Measurements from ENCODE around the gene NXF1.
"Not testable (repeated sequence)": the region's sequence is repeated elsewhere in the genome, so short reads cannot be mapped to it uniquely, and the experiment has no call there.

NXF1 gene

GRCh38 chr11:62832336-62833234, 27.3 kb upstream of the NXF1 start, which contains the start of gene TEX54:
TSS of gene TEX54 (minus strand) at chr11:62832841.
- no peak for DNase-seq (ENCODE audit: low read depth in 1 of 2, low spot score in 1 of 2)

- DNase-seq (ENCODE audit: low read depth in 1 of 2, low spot score in 1 of 2) = peak; percentile 99 to 100
Measured at GRCh38 chr11:62831520-62832335, 26.5 kb upstream of the NXF1 start, which contains the start of gene STX5. TSS of gene STX5 (minus strand) at chr11:62832051. CDS start at chr11:62831243, 808 bp downstream.

DNA sequence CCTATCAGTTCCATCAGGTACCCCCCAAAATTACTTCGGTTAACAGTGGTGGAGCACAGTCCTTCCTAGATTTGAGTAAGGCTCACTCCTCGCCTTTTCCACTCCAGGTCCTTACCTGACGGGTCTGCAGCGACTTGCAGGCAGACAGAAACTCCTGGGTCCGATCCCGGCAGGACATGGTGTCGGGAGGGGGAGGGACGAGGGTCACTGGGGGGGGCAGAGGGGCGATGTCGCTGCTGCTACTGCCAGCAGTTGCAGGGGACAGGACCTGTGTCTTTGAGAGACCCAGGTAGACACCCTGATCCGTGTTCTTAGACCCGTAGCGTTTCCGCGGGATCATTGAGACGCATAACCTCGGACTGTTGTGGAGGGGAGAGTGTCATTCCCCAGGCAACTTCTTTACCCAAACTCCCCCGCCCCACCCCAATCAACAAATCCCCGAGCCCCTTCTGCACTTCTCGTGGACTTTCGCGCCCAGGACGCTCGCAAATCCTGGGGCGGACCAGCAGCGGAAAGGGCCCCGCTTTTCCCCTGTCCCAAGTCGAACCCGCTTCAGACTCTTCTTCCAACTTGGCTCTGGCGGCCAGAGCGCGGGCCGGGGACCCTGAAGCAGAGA, 25.8 kb upstream of the NXF1 start:
- no peak for DNase-seq (ENCODE audit: low read depth in 1 of 2, low spot score in 1 of 2)

GRCh38 chr11:62828130-62828529, 22.9 kb upstream of the NXF1 start:
- DNase-seq (ENCODE audit: low read depth in 1 of 2, low spot score in 1 of 2) = not testable (repeated sequence)

- no peak for DNase-seq (ENCODE audit: low read depth in 1 of 2, low spot score in 1 of 2)
Measured at GRCh38 chr11:62823677-62824076, 18.4 kb upstream of the NXF1 start.

DNA sequence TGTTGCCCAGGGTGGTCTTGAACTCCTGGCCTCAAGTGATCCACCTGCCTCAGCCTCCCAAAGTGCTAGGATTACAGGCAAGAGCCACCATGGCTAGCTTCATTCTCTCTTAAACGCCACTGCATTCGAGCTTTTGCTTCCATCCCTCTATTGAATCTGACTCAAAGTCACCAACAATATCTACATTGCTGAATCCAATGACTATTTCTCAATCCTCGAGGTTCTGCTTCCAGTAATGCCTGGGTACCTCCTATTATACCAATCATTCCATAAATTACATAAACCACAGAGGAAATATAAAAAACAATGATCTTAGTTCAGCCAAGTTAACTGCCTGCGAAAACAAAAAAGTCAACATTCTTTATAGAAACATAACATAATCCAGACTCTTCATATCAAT, 11.9 kb upstream of the NXF1 start:
- DNase-seq (ENCODE audit: low read depth in 1 of 2, low spot score in 1 of 2) = no peak

DNA sequence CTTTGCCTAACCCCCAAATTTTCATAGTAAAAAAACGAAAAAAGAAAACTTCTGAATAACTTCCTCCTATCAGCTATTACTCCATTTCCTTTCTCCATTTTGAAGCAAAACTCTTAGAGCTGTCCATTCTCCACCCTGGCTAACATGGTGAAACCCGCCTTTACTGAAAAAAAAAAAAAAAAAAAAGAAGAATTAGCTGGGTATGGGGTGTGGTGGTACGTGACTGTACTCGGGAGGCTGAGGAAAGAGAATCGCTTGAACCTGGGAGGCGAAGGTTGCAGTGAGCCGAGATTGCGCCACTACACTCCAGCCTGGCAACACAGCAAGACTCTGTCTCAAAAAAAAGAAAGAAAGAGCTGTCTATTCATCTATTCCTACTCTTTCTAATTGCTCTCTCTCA, 11.3 kb upstream of the NXF1 start:
- no peak for DNase-seq (ENCODE audit: low read depth in 1 of 2, low spot score in 1 of 2)

DNA sequence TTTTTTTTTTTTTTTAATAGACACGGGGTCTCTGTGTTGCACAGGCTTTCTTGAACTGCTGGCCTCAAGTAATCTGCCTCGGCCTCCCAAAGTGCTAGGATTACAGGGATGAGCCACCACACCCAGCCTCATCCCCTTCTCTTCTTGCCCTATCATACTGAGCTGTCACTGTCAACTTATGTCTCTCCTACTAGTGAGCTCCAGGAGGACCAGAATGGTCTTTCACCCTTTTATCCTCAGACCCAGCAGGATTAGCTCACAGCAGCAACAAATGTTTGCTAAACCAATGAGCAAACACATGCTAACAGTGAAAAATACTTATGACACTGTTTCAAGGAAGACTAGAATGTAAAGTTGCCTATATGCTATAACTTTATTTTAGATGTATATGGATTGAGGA, 6.4 kb upstream of the NXF1 start:
- DNase-seq (ENCODE audit: low read depth in 1 of 2, low spot score in 1 of 2) = no peak

- no peak for DNase-seq (ENCODE audit: low read depth in 1 of 2, low spot score in 1 of 2)
Measured at GRCh38 chr11:62810748-62811147, 5.5 kb upstream of the NXF1 start.

GRCh38 chr11:62806611-62807121, 1.4 kb upstream of the NXF1 start:
- DNase-seq (ENCODE audit: low read depth in 1 of 2, low spot score in 1 of 2) = no peak

GRCh38 chr11:62805961-62806441, 761 bp upstream of the NXF1 start:
- no peak for DNase-seq (ENCODE audit: low read depth in 1 of 2, low spot score in 1 of 2)

DNA sequence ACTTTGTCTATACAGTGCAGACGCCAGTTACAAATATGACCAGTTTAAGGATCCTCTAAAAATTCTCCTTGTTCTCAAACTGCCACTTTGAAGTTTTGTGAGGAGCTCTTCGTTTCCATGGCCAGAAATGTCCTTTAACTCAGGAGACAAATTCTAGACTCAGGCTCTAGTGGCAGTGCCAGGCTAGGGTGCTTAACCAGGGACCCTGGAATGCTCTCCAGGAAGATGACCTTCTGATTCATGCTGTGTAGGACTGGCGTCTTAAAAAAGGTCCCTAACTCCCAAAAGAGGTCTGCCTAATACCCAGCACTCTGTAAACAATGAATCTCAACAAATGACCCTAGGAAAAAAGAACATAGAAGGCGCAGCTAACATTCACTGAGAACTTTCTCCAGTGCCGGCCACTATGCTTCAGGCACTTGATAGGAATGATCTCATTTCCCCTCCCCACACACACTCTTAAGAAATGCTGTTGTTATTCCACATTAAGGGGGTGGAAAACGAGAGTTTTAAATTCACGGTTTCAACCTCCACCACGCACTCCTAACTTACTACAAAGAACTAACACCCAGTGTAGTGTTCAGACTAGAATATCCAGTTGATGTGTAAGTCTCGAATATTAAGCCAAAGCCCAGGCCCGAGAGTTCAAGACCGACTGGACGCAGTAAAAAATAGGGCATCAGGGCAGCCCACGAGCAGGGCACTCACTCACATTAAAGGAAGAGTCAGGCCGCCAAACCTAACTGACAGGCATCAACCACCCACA, 747 bp downstream of the NXF1 start:
- peak in 1 of 2 donors; percentile 27 for DNase-seq (ENCODE audit: low read depth in 1 of 2, low spot score in 1 of 2)

DNA sequence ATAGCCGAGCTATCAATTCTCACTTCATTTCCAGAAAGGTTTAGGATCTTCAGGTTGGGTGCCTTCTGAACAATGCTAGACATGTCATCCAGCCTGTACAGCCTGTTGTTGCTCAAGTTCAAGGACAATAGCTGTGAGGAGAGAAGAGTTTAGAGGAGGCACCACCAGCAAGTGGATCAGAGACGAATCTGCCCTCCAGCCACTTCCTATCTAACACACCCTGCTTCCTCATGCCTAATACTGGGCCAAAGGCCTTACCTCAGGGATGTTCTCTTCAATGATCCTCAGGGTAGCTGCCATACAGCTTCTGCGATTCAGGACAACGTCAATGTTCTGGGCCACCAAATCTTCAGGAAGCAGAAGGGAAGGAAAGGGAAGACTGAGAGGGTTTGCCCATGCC, 4.2 kb downstream of the NXF1 start:
- no peak for DNase-seq (ENCODE audit: low read depth in 1 of 2, low spot score in 1 of 2)

DNA sequence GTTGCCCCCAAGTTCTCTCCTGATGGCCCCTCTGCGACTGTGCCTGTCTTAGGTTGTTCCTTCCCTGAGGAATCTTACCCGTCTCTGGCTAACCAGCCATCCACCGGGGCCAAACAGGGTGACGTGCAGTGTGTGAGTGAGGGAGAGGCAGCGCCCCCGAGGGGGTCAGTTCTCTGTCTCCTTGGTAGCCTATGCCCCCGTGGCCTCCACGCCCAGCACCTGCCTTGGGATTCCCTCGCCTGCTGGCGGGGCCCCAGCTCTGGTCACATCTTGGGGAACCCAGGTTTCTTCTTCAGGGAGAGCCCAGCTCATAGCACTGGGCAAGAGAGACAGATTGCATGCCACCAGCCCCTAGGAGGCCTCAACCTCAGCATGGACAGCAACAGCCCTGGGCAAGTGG, 5.8 kb downstream of the NXF1 start:
- no peak for DNase-seq (ENCODE audit: low read depth in 1 of 2, low spot score in 1 of 2)

GRCh38 chr11:62796281-62796680, 9.0 kb downstream of the NXF1 start:
- no peak for DNase-seq (ENCODE audit: low read depth in 1 of 2, low spot score in 1 of 2)

- DNase-seq (ENCODE audit: low read depth in 1 of 2, low spot score in 1 of 2) = no peak
Measured at GRCh38 chr11:62794201-62794775, 11.0 kb downstream of the NXF1 start.

- DNase-seq (ENCODE audit: low read depth in 1 of 2, low spot score in 1 of 2) = no peak
Measured at GRCh38 chr11:62792202-62792575, 13.1 kb downstream of the NXF1 start.

- DNase-seq (ENCODE audit: low read depth in 1 of 2, low spot score in 1 of 2) = peak; percentile 71 to 85
Measured at GRCh38 chr11:62791501-62792201, 13.6 kb downstream of the NXF1 start, which contains the start of gene TMEM223. TSS of gene TMEM223 (minus strand) at chr11:62792006. CDS start at chr11:62791994, 12 bp downstream.

GRCh38 chr11:62789576-62789975, 15.7 kb downstream of the NXF1 start:
- no peak for DNase-seq (ENCODE audit: low read depth in 1 of 2, low spot score in 1 of 2)
